ENCODE measurements around the gene NOL9. TPM values are rescaled to one million over a fixed set of nuclear protein-coding genes. Genes with fewer than 3 reads are reported as not detected.

Gene NOL9
- total and polyA plus RNA-seq, 9 of the 15 experiments (the other 6 are each of a cell fraction or from before 2014, with no cell fraction given), result 5.6 to 76.5 (median 47.3) TPM

GRCh38 chr1:6584126-6585080 is 30.1 kb upstream of the NOL9 start (continued):
- TF ChIP-seq REST (IDR thresholded peaks at IDR 0.05; ENCODE audit: borderline replicate concordance) (no peak), REST (CRISPR knock-in tag; IDR thresholded peaks at IDR 0.05; ENCODE audit: low read depth) (no peak), AFF1 (IDR thresholded peaks at IDR 0.05; ENCODE audit: low read depth in 1 of 2, partially characterized antibody in 2 of 2) (no peak), THRA (IDR thresholded peaks at IDR 0.05) (no peak), CTBP1 (IDR thresholded peaks at IDR 0.05; ENCODE audit: borderline replicate concordance) (0 out of 2 replicates have a peak, but pooled peaks have one; percentile 51), ZNF143 (CRISPR knock-in tag; IDR thresholded peaks at IDR 0.05) (no peak)
